Right lobe of liver (tissue), 4 donors: ENCODE results near the gene CLDN20.

Experiments
- POLR2A ChIP-seq: fragments of 450-650 bp; IDR thresholded peaks from one replicate; pipeline ENCODE4 v1.6.1; 2017; ENCODE audit warnings: antibody characterized with exemption, mild to moderate bottlenecking
- TF ChIP-seq, protein P1 (sequence below), 4 donors: fragments of 200-600 bp in 3 of 4; fragments of 450-650 bp in 1 of 4; IDR thresholded peaks; one replicate each; pipeline versions ENCODE4 v1.5.1 to v1.8.0; 2016 to 2022; ENCODE audit warnings: antibody characterized with exemption in 4 of 4, mild to moderate bottlenecking in 2 of 4
- donor health status: DM: no; HTN: no; CAD: no.
- donor health status: DM: no; HTN: no; CAD: no.
- donor health status: DM: no; HTN: yes; CAD: no.

DNA sequence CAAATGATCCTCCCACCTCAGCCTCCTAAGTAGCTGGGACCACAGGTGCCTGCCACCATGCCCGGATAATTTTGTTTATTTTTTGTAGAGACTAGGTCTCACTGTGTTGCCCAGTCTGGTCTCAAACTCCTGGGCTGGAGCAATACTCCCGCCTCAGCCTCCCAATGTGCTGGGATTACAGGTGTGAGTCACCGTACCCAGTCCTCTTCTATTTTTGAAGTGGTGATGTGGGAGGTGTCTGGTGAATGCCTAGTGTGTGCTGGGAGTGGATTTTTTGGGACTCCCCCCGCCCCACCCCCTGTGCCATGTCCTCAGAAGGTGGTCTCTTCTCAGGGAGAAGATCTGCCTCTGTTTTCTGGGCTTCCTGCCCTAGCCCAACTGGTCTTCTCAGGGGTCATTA lies 47.9 kb upstream of the CLDN20 start:
- TF ChIP-seq, protein P1, sequence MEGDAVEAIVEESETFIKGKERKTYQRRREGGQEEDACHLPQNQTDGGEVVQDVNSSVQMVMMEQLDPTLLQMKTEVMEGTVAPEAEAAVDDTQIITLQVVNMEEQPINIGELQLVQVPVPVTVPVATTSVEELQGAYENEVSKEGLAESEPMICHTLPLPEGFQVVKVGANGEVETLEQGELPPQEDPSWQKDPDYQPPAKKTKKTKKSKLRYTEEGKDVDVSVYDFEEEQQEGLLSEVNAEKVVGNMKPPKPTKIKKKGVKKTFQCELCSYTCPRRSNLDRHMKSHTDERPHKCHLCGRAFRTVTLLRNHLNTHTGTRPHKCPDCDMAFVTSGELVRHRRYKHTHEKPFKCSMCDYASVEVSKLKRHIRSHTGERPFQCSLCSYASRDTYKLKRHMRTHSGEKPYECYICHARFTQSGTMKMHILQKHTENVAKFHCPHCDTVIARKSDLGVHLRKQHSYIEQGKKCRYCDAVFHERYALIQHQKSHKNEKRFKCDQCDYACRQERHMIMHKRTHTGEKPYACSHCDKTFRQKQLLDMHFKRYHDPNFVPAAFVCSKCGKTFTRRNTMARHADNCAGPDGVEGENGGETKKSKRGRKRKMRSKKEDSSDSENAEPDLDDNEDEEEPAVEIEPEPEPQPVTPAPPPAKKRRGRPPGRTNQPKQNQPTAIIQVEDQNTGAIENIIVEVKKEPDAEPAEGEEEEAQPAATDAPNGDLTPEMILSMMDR (IDR thresholded peaks at IDR 0.05), result no peak
- no peak for TF ChIP-seq POLR2A
